Stimulated activated CD8-positive, alpha-beta memory T cell treated with anti-CD3 and anti-CD28 coated beads, Interleukin-2, amount 100 ng/mL, for 1 hour (primary cell): ENCODE data around the gene CTSD.
A peak's percentile ranks its signal among the peaks of the same experiment; 100 is the strongest.
"Not testable (repeated sequence)": the region's sequence is repeated elsewhere in the genome, so short reads cannot be mapped to it uniquely, and the experiment has no call there.

Source experiments
- DNase-seq, 2 donors: peaks; one replicate each; pipeline ENCODE4 v3.0.0-alpha.2; 2020; ENCODE audit warnings: low read depth in 2 of 2

Gene CTSD

DNA sequence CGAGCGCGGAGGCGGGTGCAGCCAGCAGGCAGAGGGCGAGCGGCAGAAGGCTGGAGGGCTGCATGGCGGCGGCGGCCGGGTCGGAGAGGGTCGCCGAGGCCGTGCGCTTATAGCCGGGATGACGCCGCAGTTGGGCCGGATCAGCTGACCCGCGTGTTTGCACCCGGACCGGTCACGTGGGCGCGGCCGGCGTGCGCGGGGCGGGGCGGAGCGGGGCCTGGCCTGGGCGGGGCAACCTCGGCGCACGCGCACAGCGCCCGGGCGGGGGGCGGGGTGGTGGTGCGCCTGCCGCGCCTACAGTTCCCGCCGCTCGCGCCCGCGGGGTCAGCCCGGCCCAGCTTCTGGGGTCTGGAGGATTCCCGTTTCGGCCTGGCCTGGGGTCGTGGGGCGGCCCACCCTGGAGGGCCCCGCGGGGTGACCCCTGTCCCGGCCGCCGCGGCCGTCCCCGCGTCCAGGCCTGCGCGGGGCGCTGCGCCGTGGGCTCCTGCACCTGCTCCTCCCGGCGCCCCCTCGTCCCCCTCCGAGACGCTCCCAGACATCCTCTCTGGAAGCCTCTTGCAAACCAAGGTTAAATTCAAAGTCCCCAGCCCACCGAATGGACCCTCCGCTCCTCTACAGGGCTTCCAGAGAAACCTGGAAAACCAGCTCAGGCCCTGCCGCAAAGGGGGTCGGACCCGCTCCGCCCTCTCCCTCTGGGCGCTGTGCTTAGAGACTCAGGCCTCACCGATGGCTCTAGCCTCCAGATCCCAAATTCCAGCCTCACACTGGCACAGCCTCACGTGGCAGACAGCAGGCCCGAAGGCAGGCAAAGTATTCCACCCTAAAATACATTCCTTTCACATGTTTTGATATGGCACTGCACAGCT is at the start of gene CTSD:
Gene CTSD, minus strand, starts transcription at position 132 of the 866 bp plus-strand sequence. Its CDS starts 68 bp downstream, at position 64.
- DNase-seq: peak; percentile 77 to 80

DNA sequence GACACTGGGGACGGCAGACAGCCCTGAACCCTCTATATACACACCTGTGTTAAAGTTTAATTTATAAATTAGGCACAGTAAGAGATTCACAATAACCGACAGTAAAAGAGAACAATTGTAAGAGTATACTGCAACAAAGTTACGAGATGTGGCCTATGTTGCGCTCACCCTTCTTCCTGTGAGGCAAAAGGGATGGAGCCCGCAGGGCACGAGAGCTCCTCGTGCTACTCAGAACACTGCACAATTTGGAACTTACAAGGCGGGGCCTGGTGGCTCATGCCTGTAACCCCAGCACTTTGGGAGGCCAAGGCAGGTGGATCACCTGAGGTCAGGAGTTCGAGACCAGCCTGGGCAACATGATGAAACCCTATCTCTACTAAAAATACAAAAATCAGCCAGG is 49.6 kb upstream of the CTSD start:
- not testable (repeated sequence) for DNase-seq

DNA sequence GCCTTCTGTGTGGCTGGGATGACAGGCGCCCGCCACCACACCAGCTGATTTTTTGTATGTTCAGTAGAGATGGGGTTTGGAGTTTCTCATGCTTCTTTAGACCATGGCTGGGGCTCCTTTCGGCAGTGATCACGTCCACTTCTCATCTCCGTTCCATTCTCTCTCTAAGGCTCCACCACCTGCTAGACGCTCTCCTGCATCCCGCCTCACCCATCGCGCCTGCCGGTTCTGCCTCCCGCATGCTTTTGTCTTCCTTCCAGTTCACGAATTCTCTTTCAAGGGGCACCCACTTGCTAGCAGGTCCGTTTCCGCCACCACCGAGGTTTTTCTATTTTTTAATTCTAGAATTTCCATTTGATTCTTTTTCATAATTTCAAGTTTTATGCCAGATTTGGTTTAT is 49.1 kb upstream of the CTSD start:
- no peak for DNase-seq

DNA sequence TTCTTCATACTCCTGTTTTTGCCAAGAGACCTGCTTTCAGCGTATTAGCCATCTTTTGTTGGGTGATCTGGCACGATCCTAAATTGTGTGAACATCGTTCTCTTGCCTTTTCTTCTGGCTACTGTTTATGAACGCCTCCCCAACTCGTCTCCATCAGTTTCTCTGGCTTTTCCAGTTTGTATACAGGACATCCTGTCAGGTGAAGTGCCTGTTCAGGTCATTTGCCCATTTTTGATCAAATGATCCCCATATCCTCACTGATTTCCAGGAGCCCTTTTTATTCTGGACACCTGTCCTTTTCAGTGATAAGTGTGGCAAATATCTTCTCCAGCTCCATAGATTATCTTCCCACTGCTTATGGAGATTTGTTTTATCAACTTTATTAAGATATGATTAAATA is 48.5 kb upstream of the CTSD start:
- DNase-seq: no peak

DNA sequence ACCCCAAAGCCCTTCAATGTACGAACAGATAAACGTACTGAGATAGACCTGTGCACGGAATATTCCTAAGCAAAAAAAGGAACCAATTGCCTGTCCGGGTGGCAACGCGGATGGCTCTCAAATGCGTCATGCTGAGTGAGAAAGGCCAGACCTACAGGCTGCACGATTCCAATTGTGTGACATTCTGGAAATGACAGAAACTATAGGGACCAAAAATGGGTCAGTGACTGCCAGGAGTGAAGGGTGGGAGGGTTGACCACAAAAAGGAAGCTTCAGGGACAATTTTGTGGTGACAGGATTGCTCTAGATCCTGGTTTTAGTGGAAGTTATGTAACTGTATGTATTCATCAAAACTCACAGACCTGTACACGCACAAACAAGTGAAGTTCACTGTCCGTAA is 47.0 kb upstream of the CTSD start:
- no peak for DNase-seq

DNA sequence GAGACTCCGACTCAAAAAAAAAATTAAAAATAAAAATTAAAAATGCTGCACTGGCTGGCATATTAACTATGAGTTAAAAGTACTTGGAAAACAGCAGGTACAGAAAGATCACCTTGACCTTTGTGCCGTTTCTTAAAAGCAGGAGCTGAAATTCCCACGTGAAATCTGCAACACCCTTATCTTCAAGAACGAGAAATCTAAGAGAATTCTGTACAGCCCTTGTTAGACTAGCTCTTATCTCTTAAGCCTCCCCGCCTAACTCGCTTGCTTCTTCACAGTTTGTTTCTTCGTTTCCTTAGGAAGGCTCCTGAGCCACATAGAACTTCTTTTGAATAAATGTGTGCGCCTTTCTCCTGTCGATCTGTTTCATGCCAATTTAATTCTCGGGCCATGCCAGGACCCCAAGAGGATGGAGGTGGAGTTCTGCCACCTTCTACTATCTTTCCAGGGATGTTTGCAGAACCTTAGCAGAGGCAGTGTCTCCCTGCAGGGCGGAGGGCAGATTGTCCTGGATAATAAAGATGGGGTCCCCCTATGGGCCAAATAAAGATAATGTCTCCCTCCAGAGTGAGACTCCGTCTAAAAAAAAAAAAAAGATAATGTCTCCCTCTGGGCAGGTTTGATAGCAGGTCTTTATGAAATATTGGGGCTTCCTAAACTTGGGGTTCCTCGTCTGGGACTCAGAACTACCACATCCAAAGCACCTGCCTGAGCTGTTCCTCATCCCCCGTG is 43.7 kb upstream of the CTSD start:
- no peak for DNase-seq

DNA sequence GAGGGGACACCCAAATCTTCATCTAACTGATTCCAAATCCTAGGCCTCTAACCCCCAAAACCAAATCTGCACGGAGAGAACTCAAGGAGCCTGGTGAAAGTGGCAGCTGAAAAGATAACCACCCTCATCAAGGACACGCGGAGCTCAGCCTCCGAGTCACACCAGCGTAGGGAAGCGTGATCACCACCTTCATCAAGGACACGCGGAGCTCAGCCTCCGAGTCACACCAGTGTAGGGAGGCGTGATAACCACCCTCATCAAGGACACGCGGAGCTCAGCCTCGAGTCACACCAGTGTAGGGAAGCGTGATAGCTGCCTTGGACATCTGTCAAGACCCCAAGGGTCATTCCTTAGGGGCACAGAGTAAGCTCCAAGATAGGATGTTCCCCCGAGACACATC is 41.8 kb upstream of the CTSD start:
- no peak for DNase-seq

DNA sequence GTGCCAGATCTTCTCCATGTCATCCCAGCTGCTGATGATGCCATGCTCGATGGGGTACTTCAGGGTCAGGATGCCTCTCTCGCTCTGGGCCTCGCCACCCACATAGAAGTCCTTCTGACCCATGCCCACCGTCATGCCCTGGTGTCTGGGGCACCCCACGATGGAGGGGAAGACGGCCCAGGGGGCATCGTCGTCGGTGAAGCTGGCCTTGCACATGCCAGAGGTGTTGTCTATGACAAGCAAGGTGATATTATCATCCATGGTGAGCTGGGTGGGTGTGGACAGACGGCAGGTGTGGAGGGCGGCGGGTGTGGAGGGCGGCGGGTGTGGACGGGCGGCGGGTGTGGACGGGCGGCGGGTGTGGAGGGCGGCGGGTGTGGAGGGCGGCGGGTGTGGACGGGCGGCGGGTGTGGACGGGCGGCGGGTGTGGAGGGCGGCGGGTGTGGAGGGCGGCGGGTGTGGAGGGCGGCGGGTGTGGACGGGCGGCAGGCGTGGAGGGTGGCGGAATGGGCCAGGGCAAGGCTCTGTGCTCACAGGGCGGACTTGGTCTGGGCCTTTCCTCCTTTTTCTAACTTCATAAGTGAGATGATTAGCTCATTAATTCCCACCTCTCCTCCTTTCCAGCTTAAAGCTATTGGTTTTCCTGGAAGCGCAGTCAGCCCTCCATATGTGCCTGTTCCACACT is 40.2 kb upstream of the CTSD start:
- DNase-seq: not testable (repeated sequence)

DNA sequence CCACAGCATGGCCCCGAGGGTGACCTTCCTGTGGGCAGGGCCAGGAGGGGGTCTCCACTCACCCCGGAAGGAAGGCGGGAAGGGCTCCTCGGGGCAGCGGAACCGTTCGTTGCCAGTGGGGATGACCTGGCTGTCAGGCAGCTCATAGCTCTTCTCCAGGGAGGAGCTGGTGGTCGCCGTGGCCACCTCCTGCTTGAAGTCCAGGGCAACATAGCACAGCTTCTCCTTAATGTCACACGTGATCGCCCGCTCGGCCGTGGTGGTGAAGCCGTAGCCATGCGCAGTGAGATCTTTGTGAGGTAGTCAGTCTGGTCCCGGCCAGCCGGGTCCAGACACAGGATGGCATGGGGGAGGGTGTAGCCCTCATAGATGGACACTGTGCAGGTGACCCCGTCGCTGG is 39.5 kb upstream of the CTSD start:
- no peak for DNase-seq

DNA sequence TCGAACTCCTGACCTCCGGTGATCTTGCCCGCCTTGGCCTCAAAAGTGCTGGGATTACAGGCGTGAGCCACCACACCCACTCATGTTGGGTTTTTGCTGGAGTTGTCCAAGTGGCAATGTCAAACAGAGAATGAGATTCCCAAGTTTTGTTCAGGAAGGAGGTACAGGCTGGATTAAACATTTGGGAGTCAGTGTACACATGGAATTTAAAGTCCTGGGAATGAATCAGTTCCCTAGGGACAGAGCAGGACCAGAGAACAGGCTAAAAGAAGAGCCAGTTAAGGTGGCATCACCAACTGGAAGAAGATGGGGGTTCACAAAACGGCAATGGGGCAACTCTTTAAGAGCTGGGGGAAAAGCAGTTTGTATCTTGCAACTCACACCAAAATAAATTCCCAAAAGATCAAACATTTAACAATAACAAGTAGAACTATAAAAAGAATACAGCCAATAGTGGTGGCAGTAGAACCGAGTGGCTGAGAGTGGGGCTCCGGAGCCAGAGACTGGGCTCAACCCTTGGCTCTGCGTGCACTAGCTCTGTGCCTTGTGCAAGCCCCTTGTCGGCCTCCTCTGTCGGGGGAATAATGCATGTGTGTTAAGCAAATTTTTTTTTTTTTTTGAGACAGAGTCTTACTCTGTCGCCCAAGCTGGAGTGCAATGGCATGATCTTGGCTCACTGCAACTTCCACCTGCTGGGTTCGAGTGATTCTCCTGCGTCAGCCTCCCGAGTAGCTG is 33.8 kb upstream of the CTSD start:
- no peak for DNase-seq

DNA sequence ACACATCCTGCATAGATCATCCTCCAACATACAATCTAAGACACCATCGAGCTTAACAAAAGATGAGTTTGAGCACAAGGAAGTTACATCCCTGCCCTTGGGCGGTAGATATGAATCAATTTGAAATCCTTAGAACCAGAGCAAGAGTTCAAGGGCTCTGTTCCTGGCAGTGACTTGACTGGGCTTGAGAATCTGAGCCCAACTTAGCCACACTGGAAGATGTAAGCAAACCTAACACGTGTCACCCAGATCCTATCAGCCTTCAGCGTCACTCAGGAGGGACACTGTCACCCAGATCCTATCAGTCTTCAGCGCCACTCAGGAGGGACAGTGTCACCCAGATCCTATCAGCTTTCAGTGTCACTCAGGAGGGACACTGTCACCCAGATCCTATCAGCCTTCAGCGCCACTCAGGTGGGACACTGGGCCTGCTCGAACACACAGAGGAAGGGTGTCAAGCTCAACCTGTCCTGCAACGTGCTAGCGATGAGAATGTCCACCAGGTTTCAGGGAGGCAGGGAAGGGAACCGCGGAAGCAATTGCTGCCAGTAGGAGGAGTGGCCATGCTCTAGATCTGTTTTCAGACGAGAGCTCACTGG is 32.8 kb upstream of the CTSD start:
- no peak for DNase-seq

DNA sequence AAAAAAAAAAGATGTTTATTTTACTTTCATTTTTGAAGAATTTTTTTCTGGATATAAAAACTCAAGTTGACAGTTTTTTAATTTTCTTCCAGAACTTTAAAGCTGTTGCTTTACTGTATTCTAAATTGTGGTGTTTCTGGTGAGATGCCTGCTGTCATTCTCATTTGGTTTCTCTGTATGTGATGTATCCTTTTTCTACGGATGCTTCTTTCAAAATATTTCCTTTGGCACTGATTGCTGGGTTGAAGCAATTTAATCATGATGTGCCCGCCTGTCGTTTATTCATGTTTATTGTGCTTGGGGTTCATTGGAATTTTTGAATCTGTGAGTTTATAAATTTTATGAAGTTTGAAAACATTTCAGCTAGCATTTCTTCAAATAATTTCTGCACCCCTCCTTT is 29.4 kb upstream of the CTSD start:
- DNase-seq: no peak

DNA sequence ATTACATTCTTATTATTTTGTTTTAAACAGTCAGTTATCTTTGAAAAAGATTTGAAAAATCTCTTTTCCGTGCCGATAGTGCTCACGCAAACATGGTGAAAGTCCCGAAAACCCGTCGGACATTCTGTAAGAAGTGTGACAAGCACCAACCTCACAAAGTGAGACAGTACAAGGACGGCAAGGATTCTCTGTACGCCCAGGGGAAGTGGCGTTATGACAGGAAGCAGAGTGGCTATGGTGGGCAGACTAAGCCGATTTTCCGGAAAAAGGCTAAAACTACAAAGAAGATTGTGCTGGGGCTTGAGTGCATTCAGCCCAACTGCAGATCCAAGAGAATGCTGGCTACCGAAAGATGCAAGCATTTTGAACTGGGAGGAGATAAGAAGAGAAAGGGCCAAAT is 28.7 kb upstream of the CTSD start:
- no peak for DNase-seq

DNA sequence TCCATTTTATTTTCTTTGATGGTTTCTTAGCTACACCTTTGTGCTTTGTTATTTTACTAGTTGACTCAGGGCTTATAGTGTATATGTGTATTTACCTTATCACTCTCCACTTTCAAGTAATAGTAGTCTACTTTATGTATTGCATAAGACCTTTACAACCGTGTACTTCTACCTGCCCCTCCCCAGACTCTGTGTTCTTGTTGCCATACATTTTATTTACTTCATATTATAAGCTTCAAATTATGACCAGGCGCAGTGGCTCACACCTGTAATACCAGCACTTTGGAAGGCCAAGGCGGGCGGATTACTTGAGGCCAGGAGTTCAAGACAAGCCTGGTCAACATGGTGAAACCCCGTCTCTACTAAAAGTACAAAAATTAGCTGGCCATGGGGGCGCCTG is 28.2 kb upstream of the CTSD start:
- no peak for DNase-seq

DNA sequence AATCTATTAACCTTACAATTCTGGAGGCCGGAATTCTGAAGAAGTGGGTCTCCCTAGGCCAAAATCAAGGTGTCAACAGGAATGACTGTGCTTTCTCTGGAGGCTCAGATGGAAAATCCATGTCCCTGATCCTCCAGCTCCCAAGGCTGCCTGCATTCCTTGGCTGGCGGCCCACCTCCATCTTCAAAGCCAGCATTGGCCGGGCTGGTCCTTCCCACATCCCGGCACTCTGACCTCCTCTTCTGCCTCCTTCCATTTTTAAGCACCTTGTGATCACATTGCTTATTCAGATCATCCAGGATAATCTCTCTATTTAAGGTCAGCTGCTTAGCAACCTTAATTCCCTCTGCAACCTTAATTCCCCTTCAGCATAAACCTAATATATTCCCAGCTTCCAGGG is 22.7 kb upstream of the CTSD start:
- no peak for DNase-seq

DNA sequence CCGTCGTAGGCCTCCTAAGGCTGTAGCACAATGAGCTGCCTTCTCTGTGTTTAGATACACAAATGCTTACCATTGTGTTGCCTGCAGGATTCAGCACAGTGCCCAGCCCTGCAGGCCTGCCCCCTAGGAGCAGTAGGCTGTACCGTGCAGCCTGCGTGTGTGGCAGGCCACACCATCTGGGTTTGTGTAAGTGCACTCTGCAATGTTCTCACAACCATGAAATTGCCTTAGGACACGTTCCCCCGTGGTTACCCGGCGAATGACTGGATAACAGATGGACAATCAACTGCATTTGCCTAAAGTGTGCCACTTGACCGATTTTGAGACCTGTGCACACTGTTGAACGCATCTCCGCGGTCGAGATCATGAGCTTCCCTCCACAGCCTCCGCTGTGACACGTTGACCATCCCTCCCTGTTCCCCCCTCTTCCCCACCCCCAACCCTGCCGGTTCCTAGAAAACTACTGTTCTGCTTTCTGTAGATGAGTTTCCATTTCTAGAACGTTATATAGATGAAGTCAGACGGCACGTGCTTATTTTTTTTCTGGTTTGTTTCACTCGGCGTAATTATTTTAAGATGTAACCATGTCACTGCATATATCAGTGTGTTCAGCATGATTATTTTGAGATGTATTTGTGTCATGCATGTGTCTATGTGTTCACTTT is 22.2 kb upstream of the CTSD start:
- DNase-seq: no peak

DNA sequence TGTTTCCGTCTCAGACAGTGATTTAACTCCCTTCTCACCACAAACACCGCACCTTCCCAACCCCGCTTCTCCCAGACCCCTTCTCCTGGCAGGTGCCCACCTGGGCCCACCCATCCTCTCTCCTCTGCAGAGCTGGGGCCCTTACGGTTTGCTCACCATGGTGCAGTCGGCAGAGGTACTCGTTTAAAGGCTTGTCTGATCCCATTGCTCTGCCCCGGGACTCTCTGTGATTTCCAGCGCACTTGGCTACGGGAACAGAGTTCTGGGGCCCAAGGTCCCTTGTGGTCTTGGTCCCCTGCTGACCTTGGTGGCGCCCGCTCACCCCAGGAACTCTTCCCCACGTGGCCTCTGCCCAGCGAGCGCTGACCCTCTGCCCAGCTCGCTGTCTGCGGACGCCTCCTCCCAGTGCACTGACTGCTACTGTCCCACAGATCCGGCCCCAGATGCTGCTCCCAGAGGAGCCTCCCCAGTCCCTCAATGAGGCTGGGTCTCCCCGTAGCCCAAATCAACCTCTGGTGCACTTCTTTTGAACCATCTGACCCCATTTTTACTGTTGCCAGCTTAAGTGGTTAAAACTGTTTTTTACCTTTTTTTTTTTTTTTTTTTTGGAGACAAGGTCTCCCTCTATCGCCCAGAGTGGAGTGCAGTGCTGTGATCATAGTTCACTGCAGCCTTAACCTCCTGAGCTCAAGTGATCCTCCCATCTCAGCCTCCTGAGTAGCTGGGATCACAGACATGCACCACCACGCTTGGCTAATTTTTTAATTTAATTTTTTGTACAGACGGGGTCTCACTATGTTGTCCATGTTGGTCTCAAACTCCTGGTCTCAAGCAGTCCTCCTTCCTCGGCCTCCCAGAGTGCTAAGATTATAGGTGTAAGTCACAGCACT is 21.3 kb upstream of the CTSD start:
- no peak for DNase-seq

DNA sequence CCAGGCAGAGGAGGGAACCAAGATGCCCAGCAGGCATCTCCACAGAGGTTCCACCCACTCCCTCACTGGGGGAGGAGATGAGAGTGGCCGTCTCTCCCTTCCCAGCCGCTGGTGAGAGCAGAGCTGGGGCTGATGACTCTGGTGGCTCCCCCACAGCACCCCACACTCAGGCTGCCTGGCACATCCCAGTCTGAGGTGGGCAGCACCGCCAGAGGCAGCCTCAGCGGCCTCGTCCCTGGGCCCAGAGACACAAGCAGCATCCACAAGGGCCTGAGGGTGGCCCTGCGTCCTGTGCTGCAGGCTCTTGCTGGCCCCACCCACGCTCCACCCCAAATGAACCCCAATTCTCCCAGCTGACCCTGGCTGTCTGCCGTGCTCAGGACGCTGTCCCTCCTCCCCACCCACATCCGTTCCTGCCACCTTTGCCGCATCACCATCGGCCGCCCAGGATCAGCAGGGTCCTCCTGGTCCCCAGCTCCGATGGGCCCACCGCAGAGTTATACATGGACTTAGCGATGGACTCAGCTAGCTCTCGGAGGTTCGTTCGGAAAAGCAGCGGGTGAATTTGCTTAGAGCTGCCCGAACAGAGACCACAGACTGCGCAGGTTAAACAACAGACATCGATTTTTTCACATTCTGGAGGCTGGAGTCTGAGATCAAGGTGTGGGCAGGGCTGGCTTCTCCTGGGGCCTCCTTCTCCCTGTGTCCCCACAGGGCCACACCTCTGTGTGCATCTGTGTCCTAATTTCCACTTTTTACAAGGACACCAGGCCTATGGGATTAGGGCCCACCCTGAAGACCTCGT is 20.2 kb upstream of the CTSD start:
- DNase-seq: no peak
